ENCODE measurements around the gene DSCAM.
"Not testable (repeated sequence)": the region's sequence is repeated elsewhere in the genome, so short reads cannot be mapped to it uniquely, and the experiment has no call there.

Gene DSCAM

GRCh38 chr21:40371329-40371728, 475.6 kb downstream of the DSCAM start:
- no peak for DNase-seq

DNA sequence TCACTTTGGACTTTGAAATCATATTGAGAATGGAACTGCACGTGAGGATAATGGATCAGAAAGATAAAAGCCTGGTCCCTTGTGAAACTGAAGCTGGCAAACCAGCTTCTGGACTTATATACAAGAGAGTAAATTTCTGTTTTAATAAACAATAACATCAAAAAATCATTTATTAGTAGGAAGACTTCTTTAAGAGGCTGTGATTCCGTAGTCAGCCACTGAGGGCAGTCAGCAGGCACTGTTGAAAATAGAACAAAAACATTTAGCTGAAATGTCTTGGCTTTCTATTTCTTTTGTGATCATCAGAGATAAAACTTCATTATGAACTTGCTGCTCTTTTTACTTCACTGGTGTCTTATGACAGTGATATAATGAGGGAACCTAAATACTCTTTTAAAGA, 490.3 kb downstream of the DSCAM start:
- no peak for DNase-seq

DNA sequence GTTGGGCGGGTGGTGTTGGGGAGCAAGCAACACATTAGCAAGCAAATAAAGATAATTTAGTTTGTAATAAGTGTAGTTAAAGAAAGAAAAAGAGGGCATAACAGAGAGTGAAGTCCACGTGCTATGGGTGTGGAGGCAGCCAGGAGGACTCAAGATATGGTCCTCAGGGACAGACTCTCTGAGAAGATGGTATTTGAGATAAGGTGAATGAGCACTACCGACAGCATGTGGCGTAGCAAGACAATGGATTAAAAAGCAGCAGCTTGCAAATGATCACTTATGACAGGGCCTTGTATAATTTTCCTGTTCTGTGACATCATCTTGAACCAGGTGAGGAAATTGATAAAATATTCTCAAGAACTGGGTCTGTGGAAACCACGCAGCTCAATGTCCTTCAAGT, 491.9 kb downstream of the DSCAM start:
- no peak for DNase-seq

DNA sequence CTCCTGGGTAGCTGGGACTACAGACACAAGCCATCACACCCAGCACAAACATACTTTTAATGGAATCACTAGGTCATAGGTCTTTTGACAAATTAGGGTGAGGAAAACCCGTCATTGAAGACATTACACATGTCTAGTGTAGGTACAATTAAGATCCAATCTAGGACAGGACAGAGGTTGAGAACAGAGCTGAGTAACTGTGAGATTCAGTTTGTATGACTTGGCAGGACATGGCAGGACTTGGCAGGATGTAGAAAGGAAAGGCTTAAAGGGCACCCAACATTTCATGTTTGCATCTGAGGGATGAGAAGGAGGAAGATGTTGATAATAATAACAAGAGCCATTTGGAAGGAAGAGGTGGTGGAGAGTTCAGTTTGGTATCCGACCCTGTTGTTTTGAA, 496.0 kb downstream of the DSCAM start:
- no peak for DNase-seq

DNA sequence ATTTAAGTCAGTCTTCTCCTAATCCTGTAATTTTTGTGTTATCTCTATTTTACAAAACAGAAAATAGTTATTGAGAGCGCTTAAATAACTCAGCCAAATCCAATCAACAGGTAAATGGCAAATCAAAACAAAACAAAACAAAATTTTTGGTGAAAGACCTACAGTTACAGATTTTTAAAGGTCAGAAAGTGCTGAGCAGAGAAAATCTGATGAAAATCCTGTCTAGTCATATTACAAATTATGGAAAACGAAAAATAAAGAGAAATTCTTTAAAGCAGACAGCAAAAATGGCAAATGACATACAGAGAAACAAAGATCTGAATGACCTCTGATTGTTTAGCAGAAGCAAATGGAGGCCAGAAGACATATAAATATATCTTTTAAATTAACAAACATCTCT, 497.4 kb downstream of the DSCAM start:
- DNase-seq = no peak

- DNase-seq = no peak
Observed at GRCh38 chr21:40345711-40346321, 501.1 kb downstream of the DSCAM start.

GRCh38 chr21:40340357-40340756, 506.6 kb downstream of the DSCAM start:
- no peak for DNase-seq

- no peak for DNase-seq
Observed at GRCh38 chr21:40339050-40339449, 507.9 kb downstream of the DSCAM start.

- no peak for DNase-seq
Observed at GRCh38 chr21:40337981-40338380, 509.0 kb downstream of the DSCAM start.

DNA sequence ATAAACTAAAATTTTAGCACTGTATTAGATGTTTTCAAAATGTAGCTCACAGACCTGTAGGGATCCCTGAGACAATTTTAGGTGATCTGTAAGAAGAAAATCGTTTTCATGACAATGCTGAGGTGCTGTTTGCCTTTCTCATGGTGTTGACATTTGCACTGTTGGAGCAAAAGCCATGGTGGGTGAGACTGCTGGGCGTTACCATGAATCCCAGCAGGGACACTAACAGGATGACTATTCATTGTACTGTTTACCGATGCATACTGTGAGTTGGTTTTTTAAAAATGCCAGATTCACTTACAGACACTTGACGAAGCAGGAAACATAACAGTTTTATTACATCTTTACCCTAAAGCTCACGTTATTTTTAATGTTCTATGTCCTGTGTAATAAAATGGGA, 511.3 kb downstream of the DSCAM start:
- peak; percentile 62 to 70 for DNase-seq

DNA sequence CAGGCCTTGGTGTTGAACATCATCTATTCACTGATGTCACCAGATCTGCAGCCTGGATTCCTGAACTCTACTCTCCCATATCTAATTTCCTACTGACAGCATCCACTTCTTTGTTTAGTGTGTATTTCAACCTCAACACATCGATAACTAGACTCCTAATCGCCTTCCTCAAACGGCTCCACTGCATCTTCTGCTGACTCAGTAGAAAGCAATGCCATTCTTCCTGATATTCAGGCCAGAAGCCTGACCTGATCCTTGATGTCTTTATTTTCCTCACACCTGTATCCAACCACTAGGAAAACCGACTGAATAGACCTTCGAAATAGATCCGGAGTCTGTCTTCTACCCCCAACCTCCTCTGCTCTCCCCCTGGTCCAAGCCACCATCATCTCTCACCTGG, 512.8 kb downstream of the DSCAM start:
- no peak for DNase-seq

DNA sequence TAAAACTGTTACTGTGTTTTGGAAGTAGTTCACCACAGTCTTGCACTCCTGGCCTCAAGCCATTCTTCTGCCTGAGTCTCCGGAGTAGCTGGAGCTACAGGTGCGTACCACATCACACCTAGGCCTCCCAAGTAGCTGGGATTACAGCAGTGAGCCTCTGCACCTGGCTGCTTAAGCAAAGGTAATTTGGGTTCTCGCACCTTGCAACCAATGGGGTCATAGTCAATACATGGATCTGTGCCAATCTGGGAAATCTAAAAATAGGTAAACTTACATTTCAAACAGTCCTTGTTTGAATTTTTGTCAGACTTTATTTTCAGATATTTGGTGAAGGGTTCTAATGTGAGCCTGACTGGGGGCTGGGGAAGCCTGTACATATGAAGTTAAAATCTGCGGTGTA, 513.2 kb downstream of the DSCAM start:
- no peak for DNase-seq

DNA sequence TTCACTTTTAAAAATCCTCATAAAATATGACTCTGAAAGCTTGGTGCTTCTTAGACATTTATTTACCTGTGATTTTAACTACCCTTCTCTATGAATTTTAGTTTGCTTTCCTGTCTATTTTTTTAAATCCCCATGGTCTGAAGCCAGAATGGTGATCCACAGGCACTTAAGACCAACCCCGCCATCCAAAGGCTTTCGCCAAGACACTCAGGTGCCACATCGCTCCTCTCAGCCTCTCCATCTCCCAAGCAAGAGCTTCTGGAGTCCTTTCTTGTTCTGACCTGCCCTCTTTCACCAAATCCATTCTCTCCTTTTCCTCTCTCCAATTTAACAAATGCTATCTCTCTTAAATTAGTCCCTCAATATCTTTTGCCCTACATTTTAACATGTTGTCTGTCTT, 515.2 kb downstream of the DSCAM start:
- DNase-seq = no peak

- DNase-seq = no peak
Observed at GRCh38 chr21:40331172-40331571, 515.8 kb downstream of the DSCAM start.

GRCh38 chr21:40324389-40324788, 522.6 kb downstream of the DSCAM start:
- no peak for DNase-seq

- not testable (repeated sequence) for DNase-seq
Observed at GRCh38 chr21:40320718-40321117, 526.2 kb downstream of the DSCAM start.

GRCh38 chr21:40318371-40318770, 528.6 kb downstream of the DSCAM start:
- DNase-seq = no peak

- no peak for DNase-seq
Observed at GRCh38 chr21:40316104-40316503, 530.9 kb downstream of the DSCAM start.

- DNase-seq = no peak
Observed at GRCh38 chr21:40315626-40316025, 531.3 kb downstream of the DSCAM start.

DNA sequence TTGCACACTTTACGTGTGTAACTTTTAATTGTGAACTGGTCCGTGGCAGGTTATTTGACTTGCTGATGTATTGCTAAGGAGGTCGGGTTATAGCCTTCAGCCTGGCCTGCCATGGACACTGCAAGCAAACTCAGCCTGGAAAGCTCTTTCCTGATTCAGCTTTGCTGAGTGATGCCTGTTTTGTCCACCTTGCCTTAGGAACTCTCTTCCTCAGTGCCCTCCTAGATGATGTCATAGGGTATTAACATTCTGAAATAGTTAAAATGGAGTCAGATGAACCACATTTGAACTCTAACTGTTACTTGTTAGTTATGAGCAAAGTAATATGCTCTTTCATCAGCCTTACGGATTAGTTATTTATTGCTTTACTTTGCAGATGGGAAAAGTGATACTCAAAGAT, 533.7 kb downstream of the DSCAM start:
- DNase-seq = no peak

DNA sequence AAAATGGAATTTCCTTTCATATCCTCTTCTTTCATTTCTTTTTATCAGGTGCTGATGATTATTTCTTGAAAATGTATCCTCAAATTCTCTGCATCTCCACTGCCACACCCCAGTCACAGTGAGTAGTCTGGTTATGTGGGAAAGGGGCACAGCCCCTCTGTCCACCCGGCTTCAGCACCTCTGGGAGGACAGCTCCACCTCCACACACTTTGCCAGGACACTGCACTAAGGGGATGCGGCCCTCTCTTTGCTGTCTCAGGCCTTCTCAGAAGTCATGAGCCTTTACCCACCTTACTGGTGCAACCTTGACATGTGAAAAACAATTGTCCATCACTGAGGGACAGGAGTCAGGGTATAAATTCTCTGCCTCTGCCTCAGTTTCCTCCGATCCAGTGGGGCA, 546.7 kb downstream of the DSCAM start:
- no peak for DNase-seq

DNA sequence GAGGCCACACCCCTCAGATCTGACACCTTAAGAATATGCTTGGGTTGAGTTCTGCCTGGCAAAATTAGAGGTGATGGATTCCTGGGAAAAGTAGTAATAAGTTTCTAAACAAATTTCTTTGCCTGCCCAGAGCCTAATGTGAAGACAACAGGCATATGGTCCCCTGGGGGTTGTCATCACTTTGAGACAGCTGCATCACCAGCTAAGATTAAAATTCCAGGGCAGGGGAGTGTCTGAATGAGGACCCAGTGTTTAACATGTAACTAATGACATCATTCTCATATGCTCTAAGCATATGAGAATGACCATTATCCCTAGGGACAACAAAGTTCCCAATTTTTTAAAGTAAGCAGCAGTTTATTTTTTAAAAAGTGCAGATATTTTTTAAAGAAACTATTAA, 547.5 kb downstream of the DSCAM start:
- no peak for DNase-seq

DNA sequence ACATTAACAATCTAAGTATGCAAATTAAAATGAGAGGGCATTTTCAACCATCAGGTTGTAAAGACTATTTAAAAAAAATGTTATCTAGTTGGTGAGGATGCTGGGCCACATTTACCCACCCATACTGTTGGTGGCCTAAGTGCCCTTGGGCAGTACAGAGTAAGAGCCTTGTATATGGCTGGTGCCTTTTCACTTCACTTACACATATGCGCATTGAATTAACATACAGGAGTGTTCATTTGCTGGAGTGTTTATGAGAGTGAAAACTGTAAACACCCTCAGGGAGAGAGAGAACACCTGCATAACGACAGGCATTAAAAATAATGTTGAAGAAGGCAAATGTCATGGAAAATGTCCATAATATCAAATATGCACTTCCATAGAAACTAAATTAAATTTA, 552.6 kb downstream of the DSCAM start:
- DNase-seq = no peak

DNA sequence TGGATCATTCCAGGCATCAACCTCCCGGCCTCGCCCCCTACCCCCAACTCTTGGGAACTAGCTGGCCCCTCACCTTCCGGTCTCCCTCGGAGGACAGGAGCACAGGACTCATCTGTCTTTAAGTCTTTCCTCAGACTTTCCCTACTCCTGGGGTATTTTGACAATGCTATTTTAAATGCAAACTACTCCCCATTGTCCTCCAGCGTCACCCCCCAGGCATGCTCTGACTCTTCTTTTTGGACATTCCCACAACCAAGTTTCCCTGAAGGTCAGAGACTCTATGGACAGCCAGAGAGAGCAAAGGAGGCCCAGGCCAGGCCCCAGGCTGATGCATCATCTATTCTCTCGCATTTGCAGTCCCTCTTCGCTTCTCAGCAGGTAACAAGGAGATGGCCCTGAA, 555.4 kb downstream of the DSCAM start:
- DNase-seq = no peak

GRCh38 chr21:40284409-40284808, 562.5 kb downstream of the DSCAM start:
- DNase-seq = no peak
